Measurements from ENCODE around the gene KIF18A. TPM values are rescaled to one million over a fixed set of nuclear protein-coding genes. Genes with fewer than 3 reads are reported as not detected.

The KIF18A gene
- total RNA-seq, 1 experiment from 2014 or later, result 41.1 TPM

- no peak for DNase-seq (ENCODE audit: low read depth in 1 of 2, low spot score in 2 of 2)
- peaks cover 5% of the 10 kb centered on the region; the same call in 1 of the 2 replicates for H3K4me1 ChIP-seq (replicated peaks)
- no peak overlapping the region for H3K4me3 ChIP-seq
- H3K9me3 ChIP-seq (replicated peaks), result no peaks in the 10 kb centered on the region
- H3K27ac ChIP-seq, result no peak overlapping the region
- H3K27me3 ChIP-seq (replicated peaks), result no peaks in the 10 kb centered on the region
- H3K36me3 ChIP-seq, result peaks cover 12% of the 10 kb centered on the region
Observed at GRCh38 chr11:28049338-28050216, 58.4 kb downstream of the KIF18A start.

- no peak overlapping the region for H3K4me3 ChIP-seq
- H3K9me3 ChIP-seq (replicated peaks), result no peaks in the 10 kb centered on the region
- no peak for DNase-seq (ENCODE audit: low read depth in 1 of 2, low spot score in 2 of 2)
- peaks cover 5% of the 10 kb centered on the region; the same call in 1 of the 2 replicates for H3K4me1 ChIP-seq (replicated peaks)
- H3K36me3 ChIP-seq, result peaks cover 12% of the 10 kb centered on the region
- H3K27ac ChIP-seq, result no peak overlapping the region
- H3K27me3 ChIP-seq (replicated peaks), result no peaks in the 10 kb centered on the region
Observed at GRCh38 chr11:28048812-28049211, 59.1 kb downstream of the KIF18A start.

- no peak for DNase-seq (ENCODE audit: low read depth in 1 of 2, low spot score in 2 of 2)
- peaks cover 14% of the 10 kb centered on the region for H3K36me3 ChIP-seq
- no peak overlapping the region for H3K27ac ChIP-seq
- peaks cover under 1% of the 10 kb centered on the region; the same call in 1 of the 2 replicates for H3K4me1 ChIP-seq (replicated peaks)
- no peak overlapping the region for H3K4me3 ChIP-seq
- H3K27me3 ChIP-seq (replicated peaks), result no peaks in the 10 kb centered on the region
- H3K9me3 ChIP-seq (replicated peaks), result no peaks in the 10 kb centered on the region
Observed at GRCh38 chr11:28043930-28044709, 63.8 kb downstream of the KIF18A start.

GRCh38 chr11:28040384-28040783 is 67.6 kb downstream of the KIF18A start:
- Histone ChIP-seq H3K4me1 (replicated peaks) (no peaks in the 10 kb centered on the region), H3K4me3 (no peak overlapping the region)
- DNase-seq (ENCODE audit: low read depth in 1 of 2, low spot score in 2 of 2), result no peak

GRCh38 chr11:28038775-28039174 is 69.2 kb downstream of the KIF18A start:
- Histone ChIP-seq H3K4me3 (no peak overlapping the region), H3K36me3 (peaks cover 41% of the 10 kb centered on the region), H3K27me3 (replicated peaks) (no peaks in the 10 kb centered on the region), H3K4me1 (replicated peaks) (no peaks in the 10 kb centered on the region), H3K27ac (no peak overlapping the region), H3K9me3 (replicated peaks) (no peaks in the 10 kb centered on the region)
- DNase-seq (ENCODE audit: low read depth in 1 of 2, low spot score in 2 of 2), result no peak

More at GRCh38 chr11:28040384-28040783, 67.6 kb downstream of the KIF18A start:
- H3K36me3 ChIP-seq, result peaks cover 31% of the 10 kb centered on the region
- no peaks in the 10 kb centered on the region for H3K27me3 ChIP-seq (replicated peaks)
- H3K27ac ChIP-seq, result no peak overlapping the region
- H3K9me3 ChIP-seq (replicated peaks), result no peaks in the 10 kb centered on the region

GRCh38 chr11:28026634-28027290 is 81.2 kb downstream of the KIF18A start:
- DNase-seq (ENCODE audit: low read depth in 1 of 2, low spot score in 2 of 2), result no peak
- no peaks in the 10 kb centered on the region for H3K4me1 ChIP-seq (replicated peaks)
- H3K27me3 ChIP-seq (replicated peaks), result no peaks in the 10 kb centered on the region
- H3K4me3 ChIP-seq, result no peak overlapping the region
- H3K9me3 ChIP-seq (replicated peaks), result no peaks in the 10 kb centered on the region
- H3K27ac ChIP-seq, result no peak overlapping the region
- H3K36me3 ChIP-seq, result peaks cover 13% of the 10 kb centered on the region

- H3K9me3 ChIP-seq (replicated peaks), result no peaks in the 10 kb centered on the region
- no peaks in the 10 kb centered on the region for H3K4me1 ChIP-seq (replicated peaks)
- H3K4me3 ChIP-seq, result no peak overlapping the region
- no peaks in the 10 kb centered on the region for H3K27me3 ChIP-seq (replicated peaks)
- no peak for DNase-seq (ENCODE audit: low read depth in 1 of 2, low spot score in 2 of 2)
- no peak overlapping the region for H3K27ac ChIP-seq
- peaks cover 37% of the 10 kb centered on the region for H3K36me3 ChIP-seq
Observed at GRCh38 chr11:28017816-28018215, 90.1 kb downstream of the KIF18A start.

- DNase-seq (ENCODE audit: low read depth in 1 of 2, low spot score in 2 of 2), result no peak
- Histone ChIP-seq H3K27ac (no peak overlapping the region), H3K36me3 (0 out of 2 replicates have a peak, but pooled peaks cover 8% of the 10 kb centered on the region), H3K9me3 (replicated peaks) (no peaks in the 10 kb centered on the region), H3K4me1 (replicated peaks) (no peaks in the 10 kb centered on the region), H3K4me3 (no peak overlapping the region), H3K27me3 (replicated peaks) (no peaks in the 10 kb centered on the region)
Observed at GRCh38 chr11:28011813-28012212, 96.1 kb downstream of the KIF18A start.

GRCh38 chr11:28009996-28010395 is 98.0 kb downstream of the KIF18A start:
- H3K4me1 ChIP-seq (replicated peaks), result no peaks in the 10 kb centered on the region
- H3K27ac ChIP-seq, result no peak overlapping the region
- no peak overlapping the region for H3K4me3 ChIP-seq
- no peaks in the 10 kb centered on the region for H3K9me3 ChIP-seq (replicated peaks)
- H3K36me3 ChIP-seq, result no peaks in the 10 kb centered on the region
- no peaks in the 10 kb centered on the region for H3K27me3 ChIP-seq (replicated peaks)
- no peak for DNase-seq (ENCODE audit: low read depth in 1 of 2, low spot score in 2 of 2)

- Histone ChIP-seq H3K4me3 (no peak overlapping the region), H3K4me1 (replicated peaks) (no peaks in the 10 kb centered on the region), H3K27ac (no peak overlapping the region), H3K27me3 (replicated peaks) (no peaks in the 10 kb centered on the region), H3K36me3 (no peaks in the 10 kb centered on the region), H3K9me3 (replicated peaks) (no peaks in the 10 kb centered on the region)
- no peak for DNase-seq (ENCODE audit: low read depth in 1 of 2, low spot score in 2 of 2)
Observed at GRCh38 chr11:28009388-28009787, 98.6 kb downstream of the KIF18A start.

- Histone ChIP-seq H3K36me3 (no peaks in the 10 kb centered on the region), H3K9me3 (replicated peaks) (peaks cover 3% of the 10 kb centered on the region), H3K4me3 (no peak overlapping the region), H3K4me1 (replicated peaks) (no peaks in the 10 kb centered on the region), H3K27me3 (replicated peaks) (no peaks in the 10 kb centered on the region), H3K27ac (no peak overlapping the region)
- no peak for DNase-seq (ENCODE audit: low read depth in 1 of 2, low spot score in 2 of 2)
Observed at GRCh38 chr11:28003615-28004014, 104.3 kb downstream of the KIF18A start.

GRCh38 chr11:27998552-27998951 is 109.4 kb downstream of the KIF18A start:
- H3K4me1 ChIP-seq (replicated peaks), result no peaks in the 10 kb centered on the region
- H3K4me3 ChIP-seq, result no peak overlapping the region
- peaks cover 3% of the 10 kb centered on the region for H3K9me3 ChIP-seq (replicated peaks)
- H3K27ac ChIP-seq, result no peak overlapping the region
- H3K36me3 ChIP-seq, result no peaks in the 10 kb centered on the region
- no peaks in the 10 kb centered on the region for H3K27me3 ChIP-seq (replicated peaks)
- DNase-seq (ENCODE audit: low read depth in 1 of 2, low spot score in 2 of 2), result no peak

GRCh38 chr11:27997344-27997743 is 110.6 kb downstream of the KIF18A start:
- no peak for DNase-seq (ENCODE audit: low read depth in 1 of 2, low spot score in 2 of 2)
- Histone ChIP-seq H3K9me3 (replicated peaks) (peaks cover 3% of the 10 kb centered on the region), H3K4me1 (replicated peaks) (no peaks in the 10 kb centered on the region), H3K27ac (no peak overlapping the region), H3K27me3 (replicated peaks) (no peaks in the 10 kb centered on the region), H3K36me3 (no peaks in the 10 kb centered on the region), H3K4me3 (no peak overlapping the region)
